ENCODE measurements around the gene NRL. TPM values are rescaled to one million over a fixed set of nuclear protein-coding genes. Genes with fewer than 3 reads are reported as not detected.

Gene NRL
- total and polyA plus RNA-seq, 11 donors: 1.3 to 3.0 (median 2.1) TPM

DNA sequence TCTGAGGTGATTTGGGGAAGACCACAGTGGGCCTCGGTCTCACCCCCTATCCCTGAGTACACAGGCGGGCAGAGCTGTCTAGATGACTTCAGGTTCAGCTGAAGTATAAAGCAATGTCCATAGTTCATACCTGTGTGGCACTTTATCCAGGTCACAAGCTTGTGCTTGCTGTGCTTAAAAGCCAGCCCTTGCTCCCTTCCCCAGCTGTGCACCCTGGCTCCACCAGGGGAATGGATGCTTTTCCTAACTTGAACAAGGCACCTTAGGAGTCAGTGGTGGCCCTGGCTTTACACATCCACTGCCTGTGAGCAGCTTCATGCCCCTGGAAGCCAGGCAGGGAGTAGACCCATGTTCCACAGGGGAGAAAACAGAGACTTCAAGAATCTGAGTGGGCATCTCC lies 57.5 kb downstream of the NRL start:
- no peak overlapping the region for H3K4me3 ChIP-seq
- ATAC-seq (no peak), DNase-seq (peak in 1 of 5 donors; percentile 12)
- no peaks in the 10 kb centered on the region for H3K9me3 ChIP-seq
- 78 to 100% (median 91%) methylated on average over 2 of the region's 2 CpGs for WGBS, 4 donors
- H3K27ac ChIP-seq: no peak overlapping the region
- intact Hi-C loops (cut with DNase I): loop anchor here in 9 of 10 donors (2.0 to 5.0 kb wide), 5 partner anchors 34 to 240 kb away; partner anchors contain the start of genes PCK2 (in 5 of the 9), DHRS1 (in 1 of the 9), IRF9 (in 1 of the 9) and NOP9 (in 1 of the 9)
- TF ChIP-seq CTCF (IDR thresholded peaks at IDR 0.05) (no peak), POLR2A (IDR thresholded peaks at IDR 0.05) (no peak)
- H3K36me3 ChIP-seq: no peaks in the 10 kb centered on the region
- H3K27me3 ChIP-seq: peaks cover 0 to 6% (median 0%) of the 10 kb centered on the region in 9 donors
- H3K4me1 ChIP-seq: peaks cover 0 to 7% (median 5%) of the 10 kb centered on the region in 12 donors

DNA sequence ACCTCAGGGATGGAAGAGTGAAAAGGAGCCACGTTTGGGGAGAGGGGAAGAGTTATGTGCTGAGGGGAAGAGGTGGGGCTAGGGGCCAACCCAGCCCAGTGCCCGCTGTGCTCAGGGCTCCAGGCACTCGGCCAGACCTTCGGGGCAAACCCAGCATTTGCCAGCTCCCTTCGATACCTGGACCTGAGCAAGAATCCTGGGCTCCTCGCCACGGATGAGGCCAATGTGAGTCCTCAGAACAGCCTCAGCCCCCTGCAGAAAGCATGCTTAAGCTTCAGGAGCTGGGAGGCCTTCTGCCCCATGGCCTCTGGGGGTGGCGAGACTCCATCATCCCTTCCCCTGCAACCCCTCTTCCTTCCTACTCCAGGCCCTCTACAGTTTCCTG lies 58.0 kb downstream of the NRL start:
- DNase-seq: peak in 1 of 5 donors; percentile 9
- Histone ChIP-seq H3K9me3 (no peaks in the 10 kb centered on the region), H3K36me3 (no peaks in the 10 kb centered on the region), H3K4me1 (peaks cover 0 to 11% (median 9%) of the 10 kb centered on the region in 12 donors), H3K27ac (no peak overlapping the region), H3K4me3 (no peak overlapping the region), H3K27me3 (peaks cover 0 to 6% (median 0%) of the 10 kb centered on the region in 9 donors)
- WGBS, 4 donors: 60 to 71% (median 69%) methylated on average over 8 of the region's 8 CpGs
- ATAC-seq: no peak
- intact Hi-C loops (cut with DNase I): loop anchor here in 9 of 10 donors (2.0 to 5.0 kb wide), 5 partner anchors 34 to 241 kb away; partner anchors contain the start of genes PCK2 (in 5 of the 9), DHRS1 (in 1 of the 9), IRF9 (in 1 of the 9) and NOP9 (in 1 of the 9)
- TF ChIP-seq CTCF (IDR thresholded peaks at IDR 0.05) (no peak), POLR2A (IDR thresholded peaks at IDR 0.05) (no peak)

GRCh38 chr14:24055971-24056799 lies 58.6 kb downstream of the NRL start:
- Histone ChIP-seq H3K27me3 (peaks cover 0 to 6% (median 0%) of the 10 kb centered on the region in 9 donors), H3K4me1 (peaks cover 0 to 16% (median 9%) of the 10 kb centered on the region in 12 donors), H3K36me3 (no peaks in the 10 kb centered on the region), H3K27ac (no peak overlapping the region), H3K9me3 (no peaks in the 10 kb centered on the region), H3K4me3 (no peak overlapping the region)
- TF ChIP-seq CTCF (IDR thresholded peaks at IDR 0.05) (no peak), POLR2A (IDR thresholded peaks at IDR 0.05) (no peak)
- intact Hi-C loops (cut with DNase I): loop anchor here in 9 of 10 donors (2.0 to 5.0 kb wide), 5 partner anchors 35 to 241 kb away; partner anchors contain the start of genes PCK2 (in 5 of the 9), DHRS1 (in 1 of the 9), IRF9 (in 1 of the 9) and NOP9 (in 1 of the 9)
- WGBS, 4 donors: 82 to 86% (median 85%) methylated on average over 10 of the region's 10 CpGs
- peak in 1 of 5 donors; percentile 11 for DNase-seq
- ATAC-seq: no peak

GRCh38 chr14:24054646-24055045 lies 60.1 kb downstream of the NRL start:
- intact Hi-C loops (cut with DNase I): loop anchor here in 8 of 10 donors (5.0 kb wide), 4 partner anchors 38 to 243 kb away; partner anchors contain the start of genes PCK2 (in 5 of the 8), DHRS1 (in 1 of the 8), IRF9 (in 1 of the 8) and NOP9 (in 1 of the 8)
- no peak for ATAC-seq
- Histone ChIP-seq H3K27ac (no peak overlapping the region), H3K4me3 (no peak overlapping the region), H3K27me3 (peaks cover 0 to 6% (median 0%) of the 10 kb centered on the region in 9 donors), H3K36me3 (no peaks in the 10 kb centered on the region), H3K9me3 (no peaks in the 10 kb centered on the region), H3K4me1 (peaks cover 0 to 18% (median 9%) of the 10 kb centered on the region in 12 donors)
- peak in 1 of 5 donors; percentile 8 for DNase-seq
- no peak for TF ChIP-seq POLR2A (IDR thresholded peaks at IDR 0.05)
- no peak for TF ChIP-seq CTCF (IDR thresholded peaks at IDR 0.05)
- WGBS, 4 donors: 91 to 93% (median 92%) methylated on average over 9 of the region's 9 CpGs

All from heart left ventricle (tissue), 16 donors.